GM21367 (cell line): ENCODE measurements around the gene TMEM26.

ENCODE experiments used
- ATAC-seq: cut with Tn5 transposase; IDR thresholded peaks from one replicate; pipeline ENCODE4 v1.9.1; 2021; ENCODE audit not compliant: unreplicated experiment

Gene TMEM26

GRCh38 chr10:61452655-61453641 is at the start of gene TMEM26:
Gene TMEM26 (minus strand): TSS chr10:61453381. CDS start chr10:61453081, 300 bp downstream.
- ATAC-seq, result no peak

GRCh38 chr10:61500460-61500859 is 47.3 kb upstream of the TMEM26 start:
- ATAC-seq, result no peak

- no peak for ATAC-seq
Measured at GRCh38 chr10:61492364-61492995, 39.3 kb upstream of the TMEM26 start.

GRCh38 chr10:61487506-61487905 is 34.3 kb upstream of the TMEM26 start:
- no peak for ATAC-seq

- ATAC-seq, result no peak
Measured at GRCh38 chr10:61486738-61487396, 33.7 kb upstream of the TMEM26 start.

GRCh38 chr10:61486251-61486650 is 33.1 kb upstream of the TMEM26 start:
- ATAC-seq, result no peak

GRCh38 chr10:61481597-61481996 is 28.4 kb upstream of the TMEM26 start:
- ATAC-seq, result no peak

- no peak for ATAC-seq
Measured at GRCh38 chr10:61480208-61480607, 27.0 kb upstream of the TMEM26 start.

GRCh38 chr10:61478621-61479312 is 25.6 kb upstream of the TMEM26 start:
- ATAC-seq, result no peak

GRCh38 chr10:61477451-61477850 is 24.3 kb upstream of the TMEM26 start:
- ATAC-seq, result no peak

GRCh38 chr10:61476529-61476928 is 23.3 kb upstream of the TMEM26 start:
- ATAC-seq, result no peak

GRCh38 chr10:61475449-61475873 is 22.3 kb upstream of the TMEM26 start:
- no peak for ATAC-seq

- no peak for ATAC-seq
Measured at GRCh38 chr10:61472090-61472674, 19.0 kb upstream of the TMEM26 start.

- ATAC-seq, result no peak
Measured at GRCh38 chr10:61471491-61471890, 18.3 kb upstream of the TMEM26 start.

- ATAC-seq, result no peak
Measured at GRCh38 chr10:61470740-61471139, 17.6 kb upstream of the TMEM26 start.

GRCh38 chr10:61465901-61466632 is 12.9 kb upstream of the TMEM26 start:
- no peak for ATAC-seq

GRCh38 chr10:61465171-61465496 is 12.0 kb upstream of the TMEM26 start:
- ATAC-seq, result no peak

GRCh38 chr10:61464461-61465170 is 11.4 kb upstream of the TMEM26 start:
- ATAC-seq, result no peak
